SK-N-SH (cell line): Measurements from ENCODE around the gene UBAC2. TPM values are rescaled to one million over a fixed set of nuclear protein-coding genes. Genes with fewer than 3 reads are reported as not detected.

Source experiments
- CTCF ChIA-PET: fragments of 300-600, 350-600 bp; formaldehyde crosslinking; extraction: SDS; loops from one replicate; lab custom pipeline; 2021; lab: Yijun Ruan, JAX
- POLR2A ChIA-PET: fragments of 350-600 bp; sonication (Branson Sonifier 250); formaldehyde crosslinking; extraction: SDS; loops from one replicate; lab custom pipeline; 2020; ENCODE audit warnings: antibody characterized with exemption, inconsistent platforms; lab: Yijun Ruan, JAX
- DNase-seq: peaks from one replicate; pipeline ENCODE4 v3.0.0; 2012
- H2AFZ ChIP-seq: fragments of 200-600 bp; sonication (generic); 2 replicates; pipeline ENCODE4 v1.8.1; 2016; ENCODE audit warnings: antibody characterized with exemption, mild to moderate bottlenecking, low read depth
- H3F3A ChIP-seq: fragments of 200-600 bp; sonication (generic); replicated peaks from 2 replicates; pipeline ENCODE3; 2016; ENCODE audit warnings: antibody characterized with exemption, mild to moderate bottlenecking; ENCODE audit not compliant: insufficient read depth
- H3K27ac ChIP-seq, 2 experiments: fragments of 200-500 bp in 1 of 2; fragments of 200-600 bp in 1 of 2; sonication (Bioruptor generic) in 1 of 2; sonication (generic), shearing (Covaris generic) in 1 of 2; 2 replicates each; pipeline versions ENCODE4 v1.5.1 to v1.6.1; 2014 to 2016; ENCODE audit warnings: low read depth in 2 of 2, inconsistent platforms in 1 of 2, low read length in 1 of 2, mild to moderate bottlenecking in 1 of 2, mixed read lengths in 1 of 2
- H3K27me3 ChIP-seq: fragments of 200-600 bp; sonication (generic), shearing (Covaris generic); 2 replicates; pipeline ENCODE4 v1.6.1; 2016; ENCODE audit warnings: mixed run types; ENCODE audit not compliant: insufficient read depth
- H3K36me3 ChIP-seq, 2 experiments: fragments of 200-500 bp in 1 of 2; fragments of 200-600 bp in 1 of 2; sonication (Bioruptor generic) in 1 of 2; sonication (generic) in 1 of 2; replicated peaks in 1 of 2; 2 replicates each; pipeline versions ENCODE3 to v1.5.1; 2014 to 2016; ENCODE audit warnings: low read length in 1 of 2, mild to moderate bottlenecking in 1 of 2; ENCODE audit not compliant: insufficient read depth in 2 of 2, control insufficient read depth in 1 of 2
- H3K4me1 ChIP-seq, 2 experiments: fragments of 200-500 bp in 1 of 2; fragments of 200-600 bp in 1 of 2; sonication (Bioruptor generic) in 1 of 2; sonication (generic), shearing (Covaris generic) in 1 of 2; 2 replicates each; pipeline versions ENCODE4 v1.5.1 to v1.6.1; 2014 to 2016; ENCODE audit warnings: low read depth in 1 of 2, low read length in 1 of 2, mixed run types in 1 of 2; ENCODE audit not compliant: insufficient read depth in 2 of 2, control insufficient read depth in 1 of 2
- H3K4me2 ChIP-seq: fragments of 200-600 bp; sonication (generic), shearing (Covaris generic); 2 replicates; pipeline ENCODE4 v1.6.1; 2017; ENCODE audit warnings: mixed run types
- H3K4me3 ChIP-seq, 2 experiments: fragments of 200-500 bp in 1 of 2; fragments of 200-600 bp in 1 of 2; sonication (Bioruptor generic) in 1 of 2; sonication (generic), shearing (Covaris generic) in 1 of 2; 2 replicates each; pipeline versions ENCODE4 v1.5.1 to v1.8.1; 2014 to 2016; ENCODE audit warnings: low read depth in 2 of 2, inconsistent platforms in 1 of 2, low read length in 1 of 2, mild to moderate bottlenecking in 1 of 2, mixed read lengths in 1 of 2, moderate library complexity in 1 of 2
- H3K79me2 ChIP-seq: fragments of 200-600 bp; sonication (generic); 2 replicates; pipeline ENCODE4 v1.8.1; 2017; ENCODE audit warnings: mild to moderate bottlenecking; ENCODE audit not compliant: insufficient read depth
- H3K9ac ChIP-seq: fragments of 200-600 bp; sonication (generic); 2 replicates; pipeline ENCODE4 v1.6.1; 2017; ENCODE audit warnings: mixed run types
- H3K9me2 ChIP-seq: fragments of 200-600 bp; sonication (generic); 2 replicates; pipeline ENCODE4 v1.6.1; 2017; ENCODE audit warnings: mixed run types
- H3K9me3 ChIP-seq: fragments of 200-600 bp; sonication (generic); 2 replicates; pipeline ENCODE4 v1.6.1; 2017; ENCODE audit warnings: mixed run types, mild to moderate bottlenecking, moderate library complexity
- H4K20me1 ChIP-seq: fragments of 200-600 bp; sonication (generic); 2 replicates; pipeline ENCODE4 v1.6.1; 2017; ENCODE audit warnings: mild to moderate bottlenecking, mixed run types; ENCODE audit not compliant: insufficient read depth
- EP300 ChIP-seq, 2 experiments: IDR thresholded peaks; 2 replicates each; pipeline versions ENCODE4 v1.4.0 to v1.6.1; 2012; ENCODE audit warnings: borderline replicate concordance in 1 of 2, low read depth in 1 of 2, low read length in 1 of 2
- GABPA ChIP-seq: IDR thresholded peaks from 2 replicates; pipeline ENCODE4 v1.4.0; 2012; ENCODE audit warnings: low read depth, mild to moderate bottlenecking
- JUND ChIP-seq: IDR thresholded peaks from 2 replicates; pipeline ENCODE4 v1.4.0; 2012
- MEF2A ChIP-seq: IDR thresholded peaks from 2 replicates; pipeline ENCODE4 v1.4.0; 2012; ENCODE audit warnings: low read depth, borderline replicate concordance
- NFIC ChIP-seq: IDR thresholded peaks from 2 replicates; pipeline ENCODE4 v1.4.0; 2012; ENCODE audit warnings: borderline replicate concordance
- RAD21 ChIP-seq: IDR thresholded peaks from 2 replicates; pipeline ENCODE4 v1.6.1; 2012; ENCODE audit warnings: mild to moderate bottlenecking, low read length
- RCOR1 ChIP-seq: fragments of 150-350 bp; IDR thresholded peaks from 2 replicates; pipeline ENCODE4 v1.6.1; 2017; ENCODE audit warnings: antibody characterized with exemption, low read length
- SIN3A ChIP-seq: IDR thresholded peaks from 2 replicates; pipeline ENCODE4 v1.6.1; 2012; ENCODE audit warnings: low read depth, mild to moderate bottlenecking, low read length, moderate library complexity, borderline replicate concordance
- TAF1 ChIP-seq: IDR thresholded peaks from 2 replicates; pipeline ENCODE4 v1.6.1; 2012; ENCODE audit warnings: low read depth, mild to moderate bottlenecking, low read length, moderate library complexity, borderline replicate concordance
- TCF12 ChIP-seq: IDR thresholded peaks from 2 replicates; pipeline ENCODE4 v1.4.0; 2012
- TEAD4 ChIP-seq: IDR thresholded peaks from 2 replicates; pipeline ENCODE4 v1.4.0; 2012; ENCODE audit warnings: mild to moderate bottlenecking, borderline replicate concordance; ENCODE audit not compliant: insufficient read depth
- YY1 ChIP-seq: IDR thresholded peaks from 2 replicates; pipeline ENCODE4 v1.4.0; 2012; ENCODE audit warnings: low read depth, mild to moderate bottlenecking
- WGBS: methylation state at CpG from one replicate; pipeline ENCODE4 v1.1.6; 2017; ENCODE audit warnings: low lambda C conversion rate; 5-methylcytosine and 5-hydroxymethylcytosine counted together
- polyA plus RNA-seq, 3 experiments: library from polyadenylated mRNA; depleted of rRNA; stranded (reverse); fragments of >200 nt; gene quantifications; 2 replicates each; pipeline ENCODE4 v1.2.3, GENCODE V29; 2012
- TF ChIP-seq, protein P1 (sequence below): IDR thresholded peaks from 2 replicates; pipeline ENCODE4 v1.4.0; 2012; ENCODE audit warnings: low read depth, borderline replicate concordance
- TF ChIP-seq, protein P2 (sequence below): IDR thresholded peaks from 2 replicates; pipeline ENCODE4 v1.4.0; 2012; ENCODE audit warnings: low read depth
- TF ChIP-seq, protein P3 (sequence below): fragments of 200-600 bp; sonication (generic); IDR thresholded peaks from 2 replicates; pipeline ENCODE4 v1.6.1; 2017; ENCODE audit warnings: antibody characterized with exemption, mild to moderate bottlenecking, moderate library complexity
- TF ChIP-seq, protein P4 (sequence below): IDR thresholded peaks from 2 replicates; pipeline ENCODE4 v1.6.1; 2012; ENCODE audit warnings: mild to moderate bottlenecking, low read depth, low read length, moderate library complexity
- TF ChIP-seq, protein P5 (sequence below): IDR thresholded peaks from 2 replicates; pipeline ENCODE4; 2012

The UBAC2 gene
- polyA plus RNA-seq, 1 of the 3 experiments (the other 2 are of a cell fraction) = 79.0 TPM

DNA sequence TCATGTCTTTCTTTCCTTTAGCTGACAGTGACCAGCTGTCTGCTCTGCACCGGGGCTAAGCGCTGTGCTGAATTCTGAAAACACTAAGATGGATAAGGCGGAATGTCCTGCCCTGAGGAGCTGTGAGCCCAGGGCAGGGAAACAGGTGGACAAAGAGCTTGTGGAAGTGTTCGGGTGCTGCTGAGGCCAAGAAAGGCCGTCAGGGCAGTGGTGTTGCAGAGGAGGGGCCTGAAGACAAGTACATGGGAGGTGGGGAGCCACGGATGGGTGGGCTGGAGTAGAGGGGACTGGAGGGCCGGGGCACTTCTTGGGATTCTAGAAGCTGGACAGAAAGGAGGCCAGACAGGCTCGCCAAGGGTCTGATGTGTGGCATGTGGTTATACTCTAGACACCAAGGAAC, 172.8 kb downstream of the UBAC2 start (continued):
- TF ChIP-seq, protein P1, sequence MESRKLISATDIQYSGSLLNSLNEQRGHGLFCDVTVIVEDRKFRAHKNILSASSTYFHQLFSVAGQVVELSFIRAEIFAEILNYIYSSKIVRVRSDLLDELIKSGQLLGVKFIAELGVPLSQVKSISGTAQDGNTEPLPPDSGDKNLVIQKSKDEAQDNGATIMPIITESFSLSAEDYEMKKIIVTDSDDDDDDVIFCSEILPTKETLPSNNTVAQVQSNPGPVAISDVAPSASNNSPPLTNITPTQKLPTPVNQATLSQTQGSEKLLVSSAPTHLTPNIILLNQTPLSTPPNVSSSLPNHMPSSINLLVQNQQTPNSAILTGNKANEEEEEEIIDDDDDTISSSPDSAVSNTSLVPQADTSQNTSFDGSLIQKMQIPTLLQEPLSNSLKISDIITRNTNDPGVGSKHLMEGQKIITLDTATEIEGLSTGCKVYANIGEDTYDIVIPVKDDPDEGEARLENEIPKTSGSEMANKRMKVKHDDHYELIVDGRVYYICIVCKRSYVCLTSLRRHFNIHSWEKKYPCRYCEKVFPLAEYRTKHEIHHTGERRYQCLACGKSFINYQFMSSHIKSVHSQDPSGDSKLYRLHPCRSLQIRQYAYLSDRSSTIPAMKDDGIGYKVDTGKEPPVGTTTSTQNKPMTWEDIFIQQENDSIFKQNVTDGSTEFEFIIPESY = no peak
- TF ChIP-seq TEAD4 (no peak), SIN3A (no peak), NFIC (no peak)

DNA sequence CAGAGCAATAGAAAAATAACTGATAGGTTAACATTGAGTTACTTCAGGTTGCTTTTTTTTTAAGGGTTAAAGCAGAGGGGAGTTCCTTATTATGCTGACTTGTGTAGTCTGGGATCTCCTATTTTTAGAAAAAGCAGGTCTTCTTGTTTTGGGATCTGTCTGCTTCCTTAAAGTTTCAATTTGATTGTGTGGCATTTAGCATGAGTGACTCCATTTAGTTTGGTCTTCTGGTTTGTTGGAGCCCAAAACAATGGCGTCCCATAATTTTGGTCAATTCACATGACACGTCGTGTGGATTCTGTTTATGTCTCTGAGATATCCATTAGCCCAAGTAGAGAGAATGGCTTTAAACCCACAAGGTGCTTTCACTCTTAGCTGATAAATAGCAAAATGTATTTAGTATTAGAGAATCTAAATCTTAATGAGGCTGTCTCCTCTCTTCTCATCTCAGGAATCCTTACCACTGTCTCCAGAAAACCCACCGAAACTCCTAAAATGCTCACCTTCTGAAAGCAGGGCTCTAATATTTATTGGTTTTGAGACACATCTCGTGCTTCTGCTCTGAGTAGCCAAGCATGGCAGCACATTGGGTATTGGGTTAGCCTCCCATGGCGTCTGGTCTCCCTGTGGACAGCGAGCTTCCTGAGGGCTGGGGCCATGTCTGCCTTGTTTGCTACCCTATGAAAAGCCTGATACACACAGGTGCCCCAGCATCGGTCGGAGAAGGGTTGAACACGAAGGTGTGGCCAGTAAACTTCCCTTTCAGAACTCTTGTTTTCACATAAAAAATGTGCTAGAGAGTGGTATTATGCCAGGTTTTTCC, 173.7 kb downstream of the UBAC2 start:
- no peaks in the 10 kb centered on the region for H3K79me2 ChIP-seq
- no peaks in the 10 kb centered on the region for H3K27me3 ChIP-seq
- no peak overlapping the region for H3K27ac ChIP-seq
- H3K36me3 ChIP-seq = peaks cover 9 to 17% of the 10 kb centered on the region in 2 experiments
- no peak for DNase-seq
- H3K4me3 ChIP-seq = no peak overlapping the region
- no peak overlapping the region for H3K4me2 ChIP-seq
- H3K9me3 ChIP-seq = no peaks in the 10 kb centered on the region
- no peaks in the 10 kb centered on the region for H4K20me1 ChIP-seq
- no peaks in the 10 kb centered on the region for H3F3A ChIP-seq
- ChIA-PET CTCF (interaction anchor here (1.0 to 2.0 kb wide), 2 partner anchors 11 to 62 kb away, joined by 3 to 7 read pairs; no protein-coding TSS in a partner anchor), POLR2A (interaction anchor here (1.2 kb wide), 1 partner anchor 33 kb away, joined by 4 read pairs; no protein-coding TSS in a partner anchor)
- H3K9ac ChIP-seq = no peak overlapping the region
- H2AFZ ChIP-seq = no peak overlapping the region
- H3K9me2 ChIP-seq = no peaks in the 10 kb centered on the region
- no peaks in the 10 kb centered on the region for H3K4me1 ChIP-seq
- WGBS = 98% methylated on average over 10 of the region's 10 CpGs
- TF ChIP-seq JUND (no peak), GABPA (no peak), EP300 (IDR thresholded peaks at IDR 0.05; ENCODE audit: borderline replicate concordance in 1 of 2, low read depth in 1 of 2, low read length in 1 of 2) (no peak), RCOR1 (no peak), TEAD4 (no peak), RAD21 (no peak), TCF12 (no peak), YY1 (no peak), TAF1 (no peak), MEF2A (no peak)
- TF ChIP-seq, protein P1 = no peak
- TF ChIP-seq, protein P2, sequence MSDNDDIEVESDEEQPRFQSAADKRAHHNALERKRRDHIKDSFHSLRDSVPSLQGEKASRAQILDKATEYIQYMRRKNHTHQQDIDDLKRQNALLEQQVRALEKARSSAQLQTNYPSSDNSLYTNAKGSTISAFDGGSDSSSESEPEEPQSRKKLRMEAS = no peak
- TF ChIP-seq, protein P3, sequence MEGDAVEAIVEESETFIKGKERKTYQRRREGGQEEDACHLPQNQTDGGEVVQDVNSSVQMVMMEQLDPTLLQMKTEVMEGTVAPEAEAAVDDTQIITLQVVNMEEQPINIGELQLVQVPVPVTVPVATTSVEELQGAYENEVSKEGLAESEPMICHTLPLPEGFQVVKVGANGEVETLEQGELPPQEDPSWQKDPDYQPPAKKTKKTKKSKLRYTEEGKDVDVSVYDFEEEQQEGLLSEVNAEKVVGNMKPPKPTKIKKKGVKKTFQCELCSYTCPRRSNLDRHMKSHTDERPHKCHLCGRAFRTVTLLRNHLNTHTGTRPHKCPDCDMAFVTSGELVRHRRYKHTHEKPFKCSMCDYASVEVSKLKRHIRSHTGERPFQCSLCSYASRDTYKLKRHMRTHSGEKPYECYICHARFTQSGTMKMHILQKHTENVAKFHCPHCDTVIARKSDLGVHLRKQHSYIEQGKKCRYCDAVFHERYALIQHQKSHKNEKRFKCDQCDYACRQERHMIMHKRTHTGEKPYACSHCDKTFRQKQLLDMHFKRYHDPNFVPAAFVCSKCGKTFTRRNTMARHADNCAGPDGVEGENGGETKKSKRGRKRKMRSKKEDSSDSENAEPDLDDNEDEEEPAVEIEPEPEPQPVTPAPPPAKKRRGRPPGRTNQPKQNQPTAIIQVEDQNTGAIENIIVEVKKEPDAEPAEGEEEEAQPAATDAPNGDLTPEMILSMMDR = no peak
- TF ChIP-seq, protein P4, sequence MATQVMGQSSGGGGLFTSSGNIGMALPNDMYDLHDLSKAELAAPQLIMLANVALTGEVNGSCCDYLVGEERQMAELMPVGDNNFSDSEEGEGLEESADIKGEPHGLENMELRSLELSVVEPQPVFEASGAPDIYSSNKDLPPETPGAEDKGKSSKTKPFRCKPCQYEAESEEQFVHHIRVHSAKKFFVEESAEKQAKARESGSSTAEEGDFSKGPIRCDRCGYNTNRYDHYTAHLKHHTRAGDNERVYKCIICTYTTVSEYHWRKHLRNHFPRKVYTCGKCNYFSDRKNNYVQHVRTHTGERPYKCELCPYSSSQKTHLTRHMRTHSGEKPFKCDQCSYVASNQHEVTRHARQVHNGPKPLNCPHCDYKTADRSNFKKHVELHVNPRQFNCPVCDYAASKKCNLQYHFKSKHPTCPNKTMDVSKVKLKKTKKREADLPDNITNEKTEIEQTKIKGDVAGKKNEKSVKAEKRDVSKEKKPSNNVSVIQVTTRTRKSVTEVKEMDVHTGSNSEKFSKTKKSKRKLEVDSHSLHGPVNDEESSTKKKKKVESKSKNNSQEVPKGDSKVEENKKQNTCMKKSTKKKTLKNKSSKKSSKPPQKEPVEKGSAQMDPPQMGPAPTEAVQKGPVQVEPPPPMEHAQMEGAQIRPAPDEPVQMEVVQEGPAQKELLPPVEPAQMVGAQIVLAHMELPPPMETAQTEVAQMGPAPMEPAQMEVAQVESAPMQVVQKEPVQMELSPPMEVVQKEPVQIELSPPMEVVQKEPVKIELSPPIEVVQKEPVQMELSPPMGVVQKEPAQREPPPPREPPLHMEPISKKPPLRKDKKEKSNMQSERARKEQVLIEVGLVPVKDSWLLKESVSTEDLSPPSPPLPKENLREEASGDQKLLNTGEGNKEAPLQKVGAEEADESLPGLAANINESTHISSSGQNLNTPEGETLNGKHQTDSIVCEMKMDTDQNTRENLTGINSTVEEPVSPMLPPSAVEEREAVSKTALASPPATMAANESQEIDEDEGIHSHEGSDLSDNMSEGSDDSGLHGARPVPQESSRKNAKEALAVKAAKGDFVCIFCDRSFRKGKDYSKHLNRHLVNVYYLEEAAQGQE = no peak
- TF ChIP-seq, protein P5, sequence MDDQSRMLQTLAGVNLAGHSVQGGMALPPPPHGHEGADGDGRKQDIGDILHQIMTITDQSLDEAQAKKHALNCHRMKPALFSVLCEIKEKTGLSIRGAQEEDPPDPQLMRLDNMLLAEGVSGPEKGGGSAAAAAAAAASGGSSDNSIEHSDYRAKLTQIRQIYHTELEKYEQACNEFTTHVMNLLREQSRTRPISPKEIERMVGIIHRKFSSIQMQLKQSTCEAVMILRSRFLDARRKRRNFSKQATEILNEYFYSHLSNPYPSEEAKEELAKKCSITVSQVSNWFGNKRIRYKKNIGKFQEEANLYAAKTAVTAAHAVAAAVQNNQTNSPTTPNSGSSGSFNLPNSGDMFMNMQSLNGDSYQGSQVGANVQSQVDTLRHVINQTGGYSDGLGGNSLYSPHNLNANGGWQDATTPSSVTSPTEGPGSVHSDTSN = no peak
